ENCODE results near the gene DAZAP1. TPM values are rescaled to one million over a fixed set of nuclear protein-coding genes. Genes with fewer than 3 reads are reported as not detected.

DAZAP1 gene
- total RNA-seq, 2 donors from 2014 or later, result 34.9 to 76.9 TPM

DNA sequence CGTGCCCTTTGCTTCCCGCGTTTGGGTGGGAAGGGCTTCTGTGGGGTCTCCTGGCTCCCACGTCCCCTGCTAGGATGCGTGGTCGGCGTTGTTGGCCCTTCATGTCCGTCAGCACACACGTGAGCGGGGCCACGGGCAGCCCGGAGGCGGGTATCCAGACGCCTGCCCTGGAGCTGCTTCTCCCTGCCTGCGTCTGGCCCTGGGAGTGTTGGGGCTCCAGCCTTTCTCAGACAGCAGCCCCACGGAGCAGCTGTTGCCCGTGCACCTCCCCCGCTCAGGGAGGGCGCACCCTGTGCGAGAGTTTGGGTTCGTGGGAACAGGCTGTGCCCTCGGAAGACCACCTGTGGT is 14.5 kb downstream of the DAZAP1 start:
- ATAC-seq (ENCODE audit: insufficient number of reproducible peaks, low FRiP score, low read depth) (no peak), DNase-seq (ENCODE audit: low spot score) (no peak)
- peaks cover 2 to 11% of the 10 kb centered on the region in 2 donors for H3K4me1 ChIP-seq (ENCODE audit: control insufficient read depth in 1 of 2, low read depth in 2 of 2)
- TF ChIP-seq, protein P1, sequence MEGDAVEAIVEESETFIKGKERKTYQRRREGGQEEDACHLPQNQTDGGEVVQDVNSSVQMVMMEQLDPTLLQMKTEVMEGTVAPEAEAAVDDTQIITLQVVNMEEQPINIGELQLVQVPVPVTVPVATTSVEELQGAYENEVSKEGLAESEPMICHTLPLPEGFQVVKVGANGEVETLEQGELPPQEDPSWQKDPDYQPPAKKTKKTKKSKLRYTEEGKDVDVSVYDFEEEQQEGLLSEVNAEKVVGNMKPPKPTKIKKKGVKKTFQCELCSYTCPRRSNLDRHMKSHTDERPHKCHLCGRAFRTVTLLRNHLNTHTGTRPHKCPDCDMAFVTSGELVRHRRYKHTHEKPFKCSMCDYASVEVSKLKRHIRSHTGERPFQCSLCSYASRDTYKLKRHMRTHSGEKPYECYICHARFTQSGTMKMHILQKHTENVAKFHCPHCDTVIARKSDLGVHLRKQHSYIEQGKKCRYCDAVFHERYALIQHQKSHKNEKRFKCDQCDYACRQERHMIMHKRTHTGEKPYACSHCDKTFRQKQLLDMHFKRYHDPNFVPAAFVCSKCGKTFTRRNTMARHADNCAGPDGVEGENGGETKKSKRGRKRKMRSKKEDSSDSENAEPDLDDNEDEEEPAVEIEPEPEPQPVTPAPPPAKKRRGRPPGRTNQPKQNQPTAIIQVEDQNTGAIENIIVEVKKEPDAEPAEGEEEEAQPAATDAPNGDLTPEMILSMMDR (IDR thresholded peaks at IDR 0.05), result no peak
- H3K36me3 ChIP-seq, result peaks cover 67% of the 10 kb centered on the region
- no peaks in the 10 kb centered on the region for H3K9me3 ChIP-seq
- H3K27me3 ChIP-seq (replicated peaks; ENCODE audit: insufficient read depth), result no peaks in the 10 kb centered on the region
- no peak overlapping the region for H3K27ac ChIP-seq
- no peak overlapping the region for H3K4me3 ChIP-seq

DNA sequence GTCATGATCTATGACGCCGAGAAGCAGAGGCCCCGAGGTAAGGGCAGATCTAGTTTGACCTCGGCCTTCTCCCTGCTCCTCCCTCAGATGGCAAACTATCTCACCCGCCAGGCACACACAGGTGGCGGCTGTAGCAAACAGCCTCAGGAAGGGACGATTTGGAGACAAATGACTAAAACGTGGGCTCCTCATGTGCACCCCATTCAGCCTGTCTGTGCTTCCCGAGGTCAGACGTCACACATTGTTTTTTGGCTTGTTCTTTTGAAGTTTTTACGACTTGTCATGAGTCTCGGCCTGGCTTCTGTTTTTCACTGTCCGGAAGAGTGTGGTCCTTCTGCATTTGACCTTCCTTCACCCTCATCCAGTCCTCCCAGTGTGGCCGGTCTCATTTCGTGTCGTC is 15.0 kb downstream of the DAZAP1 start:
- H3K4me3 ChIP-seq, result no peak overlapping the region
- H3K9me3 ChIP-seq, result no peaks in the 10 kb centered on the region
- no peak overlapping the region for H3K27ac ChIP-seq
- H3K27me3 ChIP-seq (replicated peaks; ENCODE audit: insufficient read depth), result no peaks in the 10 kb centered on the region
- peaks cover 0 to 7% of the 10 kb centered on the region in 2 donors for H3K4me1 ChIP-seq (ENCODE audit: control insufficient read depth in 1 of 2, low read depth in 2 of 2)
- peaks cover 68% of the 10 kb centered on the region for H3K36me3 ChIP-seq
- ATAC-seq (ENCODE audit: insufficient number of reproducible peaks, low FRiP score, low read depth) (no peak), DNase-seq (ENCODE audit: low spot score) (no peak)
- TF ChIP-seq, protein P1 (IDR thresholded peaks at IDR 0.05), result no peak

DNA sequence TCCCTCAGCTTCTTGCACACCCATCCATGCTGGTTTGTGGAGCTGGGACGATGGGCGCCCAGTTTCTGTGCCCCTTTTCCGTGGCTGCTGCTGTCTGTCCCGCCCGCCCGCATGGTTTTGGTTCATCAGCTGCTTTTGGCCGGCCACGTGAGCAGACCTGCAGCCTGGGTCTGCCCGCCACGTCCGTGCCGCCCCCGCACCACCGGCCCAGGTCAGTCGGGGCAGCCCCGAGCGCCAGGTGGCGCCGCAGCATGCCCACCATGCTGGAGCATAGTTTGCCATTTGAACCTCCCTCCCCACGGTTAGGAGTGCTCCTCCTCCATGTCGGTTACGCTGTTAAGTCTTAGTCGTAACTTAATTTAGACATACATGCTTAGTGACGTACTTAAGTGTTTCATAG is 15.6 kb downstream of the DAZAP1 start:
- Histone ChIP-seq H3K4me1 (ENCODE audit: control insufficient read depth in 1 of 2, low read depth in 2 of 2) (peaks cover 0 to 1% of the 10 kb centered on the region in 2 donors), H3K27me3 (replicated peaks; ENCODE audit: insufficient read depth) (no peaks in the 10 kb centered on the region), H3K4me3 (no peak overlapping the region), H3K9me3 (no peaks in the 10 kb centered on the region), H3K27ac (no peak overlapping the region), H3K36me3 (peaks cover 71% of the 10 kb centered on the region)
- ATAC-seq (ENCODE audit: insufficient number of reproducible peaks, low FRiP score, low read depth), result no peak
- no peak for DNase-seq (ENCODE audit: low spot score)
- TF ChIP-seq, protein P1 (IDR thresholded peaks at IDR 0.05), result no peak

DNA sequence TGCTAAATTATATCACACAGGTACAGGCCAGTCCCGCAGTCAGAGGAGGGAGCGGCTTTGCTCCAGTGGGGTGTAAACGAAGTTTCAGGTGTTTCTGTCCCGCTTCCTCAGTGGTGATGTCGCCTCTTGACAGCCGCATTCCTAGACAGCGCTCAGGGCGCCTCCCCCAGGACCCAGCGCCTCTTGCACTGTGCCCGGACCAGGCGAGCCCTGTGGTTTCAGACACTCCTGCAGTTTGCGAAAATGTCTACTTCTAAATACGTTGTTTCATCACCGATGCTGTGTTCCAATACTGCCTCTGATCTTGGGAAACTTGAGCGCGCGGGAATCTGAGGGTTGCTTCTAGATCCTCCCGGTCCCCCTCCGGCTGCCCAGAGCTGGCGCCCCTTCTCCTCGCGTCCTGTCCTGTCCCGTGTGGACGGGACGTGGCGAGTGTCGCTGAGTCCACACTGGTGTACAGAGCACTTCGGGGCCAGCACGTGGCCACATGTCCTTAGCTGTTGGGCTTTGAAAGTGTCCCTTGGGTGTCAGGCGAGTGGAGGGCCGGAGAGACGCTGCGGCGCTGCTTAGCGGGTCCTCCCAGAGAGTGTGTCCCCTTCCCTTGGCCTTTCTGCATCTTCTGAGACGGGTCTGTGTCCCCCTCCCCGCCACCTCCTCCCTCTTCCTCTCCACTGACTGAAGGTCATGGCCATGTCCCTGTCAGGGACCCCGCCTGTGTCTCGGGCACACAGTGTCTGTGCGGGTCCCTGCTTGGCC is 16.2 kb downstream of the DAZAP1 start:
- ATAC-seq (ENCODE audit: insufficient number of reproducible peaks, low FRiP score, low read depth) (no peak), DNase-seq (ENCODE audit: low spot score) (no peak)
- Histone ChIP-seq H3K27me3 (replicated peaks; ENCODE audit: insufficient read depth) (no peaks in the 10 kb centered on the region), H3K4me1 (ENCODE audit: control insufficient read depth in 1 of 2, low read depth in 2 of 2) (no peaks in the 10 kb centered on the region), H3K9me3 (no peaks in the 10 kb centered on the region), H3K27ac (no peak overlapping the region), H3K4me3 (no peak overlapping the region), H3K36me3 (peaks cover 71% of the 10 kb centered on the region)
- TF ChIP-seq, protein P1 (IDR thresholded peaks at IDR 0.05), result no peak

DNA sequence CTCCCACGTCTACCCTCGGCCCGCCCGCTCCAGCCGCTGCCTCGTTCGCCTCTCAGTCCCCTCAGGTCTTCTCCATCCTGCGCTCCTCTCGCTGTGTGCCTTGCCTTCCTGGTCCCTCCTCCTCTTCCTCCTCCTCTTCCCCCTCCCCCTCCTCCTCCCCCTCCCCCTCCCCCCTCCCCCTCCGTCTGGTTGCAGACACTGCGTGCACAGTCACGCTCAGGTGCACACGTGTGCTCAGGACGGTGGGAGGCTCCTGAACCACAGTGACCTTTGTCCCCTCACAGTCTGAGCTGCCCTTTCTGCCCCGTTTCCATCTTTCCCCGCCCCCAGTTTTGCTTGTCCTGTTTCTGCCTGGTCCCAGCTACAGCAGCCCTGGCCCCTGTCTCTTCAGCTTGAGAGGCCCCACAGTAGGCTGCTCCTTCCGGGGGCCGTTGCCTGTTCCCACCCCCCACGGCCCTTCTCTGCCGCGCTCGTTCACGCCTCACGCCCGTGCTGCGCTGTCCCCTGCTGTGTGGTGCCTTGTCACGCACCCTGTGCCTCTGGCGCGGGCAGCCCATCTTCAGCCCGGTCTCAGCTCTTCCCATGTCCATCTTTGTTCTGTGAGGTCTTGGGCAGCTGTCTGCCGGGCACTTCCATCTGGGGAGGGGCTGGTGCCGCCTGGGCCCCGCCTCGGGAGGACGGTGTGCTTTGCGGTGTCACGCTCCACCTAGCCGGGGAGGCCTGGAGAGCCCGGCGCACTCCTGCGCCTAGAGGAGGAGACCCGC is 17.0 kb downstream of the DAZAP1 start:
- Histone ChIP-seq H3K4me3 (no peak overlapping the region), H3K36me3 (peaks cover 71% of the 10 kb centered on the region), H3K4me1 (ENCODE audit: control insufficient read depth in 1 of 2, low read depth in 2 of 2) (no peaks in the 10 kb centered on the region), H3K27me3 (replicated peaks; ENCODE audit: insufficient read depth) (no peaks in the 10 kb centered on the region), H3K9me3 (no peaks in the 10 kb centered on the region), H3K27ac (no peak overlapping the region)
- DNase-seq (ENCODE audit: low spot score), result no peak
- ATAC-seq (ENCODE audit: insufficient number of reproducible peaks, low FRiP score, low read depth), result no peak
- TF ChIP-seq, protein P1 (IDR thresholded peaks at IDR 0.05), result no peak

Measured in thoracic aorta (tissue), 2 donors.